GM19438 (cell line): ENCODE measurements around the gene ARHGAP30.
"Not testable (repeated sequence)": the region's sequence is repeated elsewhere in the genome, so short reads cannot be mapped to it uniquely, and the experiment has no call there.

Source experiments
- ATAC-seq: cut with Tn5 transposase; IDR thresholded peaks from one replicate; pipeline ENCODE4 v1.9.1; 2021; ENCODE audit warnings: low read depth; ENCODE audit not compliant: unreplicated experiment

ARHGAP30 gene

DNA sequence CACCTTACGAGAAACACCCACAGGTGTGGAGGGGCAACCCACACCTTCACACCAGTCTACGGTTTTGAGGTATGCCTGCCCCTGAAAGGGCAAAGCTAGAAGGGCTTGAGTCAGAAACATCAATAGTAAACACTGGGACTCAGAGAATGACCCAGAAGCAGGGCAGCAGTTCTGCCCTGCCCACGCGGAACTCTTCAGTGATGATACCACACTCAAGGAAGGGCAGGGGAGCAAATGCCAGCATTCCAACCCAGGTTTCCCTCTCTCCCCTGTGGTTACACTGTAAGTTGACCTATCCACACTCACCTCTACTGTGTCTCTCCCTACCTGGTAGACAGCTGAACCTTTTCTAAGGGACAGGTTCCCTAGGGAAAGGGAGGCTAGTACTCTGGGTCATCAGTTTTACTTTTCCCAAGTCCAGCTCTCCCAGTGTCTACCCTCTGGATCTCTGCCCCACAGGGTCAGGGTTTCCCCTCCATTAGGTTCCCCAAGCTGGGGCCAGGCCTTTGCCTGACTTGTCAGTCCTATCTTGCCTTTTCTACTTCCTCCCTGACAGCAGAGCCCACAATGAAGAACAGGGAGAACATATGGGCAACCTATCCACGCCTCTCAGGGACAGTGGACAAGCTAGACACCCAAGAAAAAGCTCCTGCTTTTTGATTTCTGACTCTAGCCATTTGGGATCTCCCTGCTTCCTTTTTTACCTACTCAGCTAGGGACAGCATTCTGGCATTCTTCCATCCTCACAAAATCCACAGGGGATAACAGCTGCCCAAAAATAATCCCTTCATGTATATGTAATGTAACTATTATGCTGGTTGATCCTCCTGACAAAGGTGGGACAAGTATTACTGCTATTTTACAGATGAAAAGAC lies 51.7 kb downstream of the ARHGAP30 start:
- no peak for ATAC-seq

DNA sequence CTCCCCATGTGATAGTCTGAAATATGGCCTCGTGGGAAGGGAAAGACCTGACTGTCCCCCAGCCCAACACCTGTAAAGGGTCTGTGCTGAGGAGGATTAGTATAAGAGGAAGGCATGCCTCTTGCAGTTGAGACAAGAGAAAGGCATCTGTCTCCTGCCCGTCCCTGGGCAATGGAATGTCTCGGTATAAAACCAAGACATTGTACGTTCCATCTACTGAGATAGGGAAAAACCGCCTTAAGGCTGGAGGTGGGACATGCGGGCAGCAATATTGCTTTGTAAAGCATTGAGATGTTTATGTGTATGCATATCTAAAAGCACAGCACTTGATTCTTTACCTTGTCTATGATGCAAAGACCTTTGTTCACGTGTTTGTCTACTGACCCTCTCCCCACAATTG lies 52.5 kb downstream of the ARHGAP30 start:
- ATAC-seq = not testable (repeated sequence)

DNA sequence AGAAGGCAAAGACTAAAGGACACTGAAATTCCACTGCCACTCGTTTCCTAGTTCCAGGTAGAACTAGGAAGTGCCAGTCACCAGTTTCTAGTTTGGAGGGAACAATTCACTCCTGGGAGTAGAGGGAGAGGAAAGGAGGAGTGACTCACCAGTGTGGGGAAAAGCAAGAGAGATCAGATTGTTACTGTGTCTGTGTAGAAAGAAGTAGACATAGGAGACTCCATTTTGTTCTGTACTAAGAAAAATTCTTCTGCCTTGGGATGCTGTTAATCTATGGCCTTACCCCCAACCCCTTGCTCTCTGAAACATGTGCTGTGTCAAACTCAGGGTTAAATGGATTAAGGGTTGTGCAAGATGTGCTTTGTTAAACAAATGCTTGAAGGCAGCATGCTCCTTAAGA lies 53.0 kb downstream of the ARHGAP30 start:
- ATAC-seq = not testable (repeated sequence)

DNA sequence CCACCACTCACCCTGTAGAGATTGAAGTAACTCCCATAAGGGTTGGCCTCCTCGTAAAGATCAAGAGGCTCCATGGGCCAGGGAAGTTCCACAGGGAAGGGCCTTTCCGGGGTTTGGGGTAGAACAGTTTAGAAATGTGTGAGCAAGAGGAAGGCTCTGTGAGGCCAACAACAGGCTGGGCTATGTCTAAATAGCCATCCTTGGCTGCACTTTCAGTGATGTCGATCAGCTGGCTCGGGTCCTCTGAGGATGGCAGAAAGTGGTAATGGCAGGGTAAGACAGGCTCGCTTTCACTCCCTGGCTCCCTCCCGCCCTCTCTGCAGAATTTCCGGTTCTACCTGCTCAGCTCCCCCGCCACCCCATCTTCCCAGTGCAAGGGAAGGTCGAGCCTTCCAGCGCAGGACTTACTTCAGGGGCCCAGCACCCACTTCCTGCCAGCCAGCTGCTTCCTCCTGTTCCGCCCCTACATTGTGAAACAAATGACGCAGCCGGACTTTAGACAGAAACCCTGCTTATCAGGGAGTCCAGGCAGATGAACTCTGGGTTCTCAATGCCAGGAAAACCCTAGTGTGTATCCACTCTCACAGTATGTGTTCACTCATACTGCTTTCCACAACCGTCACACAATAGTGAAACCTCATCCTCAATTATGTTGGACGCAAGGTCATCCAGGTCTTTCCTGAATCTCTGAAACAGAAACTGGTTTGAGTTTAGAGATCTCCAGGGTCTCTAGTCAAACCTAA lies 56.0 kb downstream of the ARHGAP30 start:
- ATAC-seq = peak; percentile 97

DNA sequence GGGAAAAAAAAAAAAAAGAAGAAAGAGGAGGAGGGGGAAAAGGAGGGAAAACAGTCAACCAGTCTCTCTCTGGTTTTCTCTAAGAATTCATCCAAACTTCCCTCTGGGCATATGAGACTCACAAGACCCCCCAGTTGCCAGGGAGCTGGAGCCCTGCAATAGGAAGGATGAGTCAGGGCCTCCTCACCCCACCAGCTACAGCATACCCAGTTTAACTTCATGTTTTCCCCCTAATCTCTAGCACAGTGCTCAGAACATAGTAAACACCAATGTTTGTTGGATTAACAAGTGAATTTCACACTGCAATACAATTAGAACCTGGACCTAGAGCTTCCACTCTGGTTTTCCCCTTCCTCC lies 56.6 kb downstream of the ARHGAP30 start:
- no peak for ATAC-seq

DNA sequence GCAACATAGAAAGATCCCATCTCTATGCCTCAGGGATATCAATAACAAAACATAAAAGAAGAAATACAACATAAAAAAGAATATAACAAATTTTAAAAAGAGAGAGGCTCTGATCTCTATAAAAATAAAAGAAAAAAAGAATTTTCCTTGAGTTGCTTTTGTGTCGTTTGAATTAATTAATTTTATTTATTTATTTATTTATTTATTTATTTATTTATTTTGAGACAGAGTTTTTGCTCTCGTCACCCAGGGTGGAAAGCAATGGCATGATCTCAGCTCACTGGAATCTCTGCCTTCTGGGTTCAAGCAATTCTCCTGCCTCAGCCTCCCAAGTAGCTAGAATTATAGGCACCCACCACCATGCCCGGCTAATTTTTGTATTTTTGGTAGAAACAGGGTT lies 57.3 kb downstream of the ARHGAP30 start:
- ATAC-seq = no peak

DNA sequence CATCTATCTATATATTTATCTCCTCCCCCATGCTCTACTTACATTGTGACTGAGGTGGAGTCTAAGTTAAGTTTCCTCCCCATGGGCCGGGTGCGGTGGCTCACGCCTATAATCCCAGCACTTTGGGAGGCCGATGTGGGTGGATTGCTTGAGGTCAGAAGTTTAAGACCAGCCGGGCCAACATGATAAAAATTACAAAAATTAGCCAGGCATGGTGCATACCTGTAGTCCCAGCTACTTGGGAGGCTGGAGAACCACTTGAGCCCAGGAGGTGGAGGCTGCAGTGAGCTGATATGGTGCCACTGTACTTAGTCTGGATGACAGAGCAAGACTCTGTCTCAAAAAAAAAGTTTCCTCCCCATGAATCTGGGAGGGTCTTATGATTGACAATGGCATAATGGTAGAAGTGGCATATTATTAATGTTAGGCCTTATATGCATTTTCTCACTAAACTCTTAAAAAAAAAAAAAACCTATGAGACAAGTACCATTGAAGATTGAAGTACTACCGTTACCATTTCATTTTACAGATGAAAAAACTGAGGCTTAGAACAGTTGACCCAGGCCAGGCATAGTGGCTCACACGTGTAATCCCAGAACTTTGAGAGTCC lies 60.0 kb downstream of the ARHGAP30 start:
- no peak for ATAC-seq

DNA sequence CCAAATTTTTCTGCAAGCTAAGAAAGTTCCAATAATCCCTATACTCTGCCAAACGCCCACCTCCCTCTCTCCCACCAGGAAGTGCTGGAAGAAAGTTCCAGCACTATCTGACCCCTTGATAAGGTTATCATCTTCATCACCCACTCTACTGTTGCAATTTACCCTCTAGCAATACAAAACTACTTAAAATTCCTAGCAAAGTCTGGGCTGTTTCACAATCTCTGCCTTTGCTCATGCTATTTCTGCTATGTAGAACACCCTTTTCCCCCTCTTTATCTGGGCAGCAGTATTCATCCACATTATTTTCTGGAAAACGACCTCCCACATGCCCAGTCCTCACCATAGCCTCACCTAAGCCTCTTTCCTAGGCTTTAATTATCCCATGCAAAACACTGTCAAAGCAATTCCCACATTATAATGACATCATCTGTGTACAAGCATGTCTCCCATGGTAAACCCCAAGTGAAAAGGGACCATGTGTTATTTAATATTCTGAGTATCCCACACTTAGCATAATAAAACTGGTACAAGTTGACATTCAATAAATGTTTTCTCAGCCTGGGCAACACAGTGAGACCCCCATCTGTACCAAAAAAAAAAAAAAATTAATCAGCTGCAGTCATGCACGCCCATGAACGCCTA lies 60.7 kb downstream of the ARHGAP30 start:
- ATAC-seq = no peak

DNA sequence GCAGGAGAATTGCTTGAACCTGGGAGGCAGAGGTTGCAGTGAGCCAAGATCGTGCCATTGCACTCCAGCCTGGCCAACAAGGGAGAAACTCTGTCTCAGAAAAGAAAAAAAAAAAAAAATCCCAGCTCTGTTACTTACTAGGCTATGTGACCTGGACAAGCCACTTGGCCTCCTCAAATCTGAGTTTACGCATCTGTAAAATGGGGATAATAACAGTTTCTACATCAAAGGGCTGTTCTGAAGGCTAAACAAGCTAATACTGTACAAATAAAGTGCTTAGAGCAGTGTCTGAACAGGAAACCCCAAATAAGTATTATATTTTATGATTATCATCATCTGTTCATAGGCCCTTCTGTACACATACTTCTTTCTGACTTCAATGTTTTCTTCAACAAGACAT lies 62.3 kb downstream of the ARHGAP30 start:
- ATAC-seq = no peak

DNA sequence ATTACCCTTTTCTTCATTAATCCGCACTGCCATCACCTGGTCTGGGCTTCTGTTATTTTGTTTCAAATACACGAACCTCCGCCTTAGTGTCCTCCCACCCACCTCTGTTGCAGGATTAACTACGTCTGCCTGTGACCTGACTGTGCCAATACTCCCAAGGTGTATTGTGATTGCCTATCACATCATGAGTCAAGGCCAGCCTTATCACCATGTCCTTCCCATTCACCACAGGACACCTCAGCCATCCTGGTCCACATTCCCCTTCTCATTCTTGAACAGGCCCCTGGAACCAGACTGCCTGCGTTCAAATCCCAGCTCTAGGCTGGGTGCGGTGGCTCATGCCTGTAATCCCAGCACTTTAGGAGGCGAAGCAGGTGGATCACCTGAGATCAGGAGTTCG lies 63.1 kb downstream of the ARHGAP30 start:
- ATAC-seq = no peak

DNA sequence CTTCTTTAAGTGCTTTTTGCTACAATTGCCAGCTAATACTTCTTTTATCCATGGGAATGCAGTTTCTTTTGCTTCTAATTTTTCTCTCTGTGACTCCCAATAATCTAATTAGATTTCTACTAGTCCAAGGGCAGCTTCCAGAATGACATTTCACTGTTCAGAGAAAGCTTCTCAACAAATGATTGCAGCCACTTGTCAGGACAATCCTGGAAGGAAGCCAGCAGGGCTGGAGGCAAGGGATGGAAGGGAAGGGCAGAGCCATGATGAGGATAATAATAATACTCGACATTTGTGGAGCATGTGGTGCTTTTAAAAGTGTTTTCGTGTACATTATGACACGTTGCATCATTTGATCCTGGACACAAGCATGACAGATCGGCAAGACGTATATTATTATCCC lies 68.2 kb downstream of the ARHGAP30 start:
- no peak for ATAC-seq

DNA sequence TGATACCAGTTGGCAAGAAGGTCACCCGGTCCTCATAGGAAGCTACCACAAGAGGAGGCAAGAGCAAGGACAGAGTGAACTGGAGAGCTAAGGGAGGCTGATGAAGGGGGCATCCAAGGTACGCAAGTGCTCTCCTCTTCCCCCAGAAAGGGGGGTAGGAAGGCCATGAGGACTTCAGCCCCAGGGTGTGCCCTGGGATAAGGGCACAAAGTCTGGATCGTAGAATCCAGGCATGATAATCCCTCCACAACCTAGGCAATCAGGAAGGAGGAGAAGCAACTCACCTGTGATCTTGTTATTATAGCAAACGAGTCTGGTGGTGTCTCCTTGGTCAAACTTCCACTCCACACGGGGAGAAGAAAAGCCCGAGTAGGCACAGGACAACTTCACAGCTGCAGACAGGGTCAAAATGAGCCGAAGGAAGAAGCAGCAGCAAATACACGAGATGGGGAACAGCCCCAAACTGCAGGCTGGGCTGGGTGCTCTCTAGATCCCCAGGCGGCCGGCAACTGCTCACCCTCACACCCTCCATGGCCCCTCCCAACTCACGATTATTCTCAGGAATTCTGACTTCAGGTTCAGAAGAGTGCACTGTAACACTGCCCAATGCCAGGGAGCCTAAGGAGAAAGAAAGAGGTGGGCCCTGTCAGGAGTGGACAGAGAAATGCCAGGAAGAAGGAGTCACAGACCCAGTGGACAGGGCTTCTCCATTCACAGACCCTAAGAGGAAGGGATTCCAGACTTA lies 68.8 kb downstream of the ARHGAP30 start:
- ATAC-seq = no peak

DNA sequence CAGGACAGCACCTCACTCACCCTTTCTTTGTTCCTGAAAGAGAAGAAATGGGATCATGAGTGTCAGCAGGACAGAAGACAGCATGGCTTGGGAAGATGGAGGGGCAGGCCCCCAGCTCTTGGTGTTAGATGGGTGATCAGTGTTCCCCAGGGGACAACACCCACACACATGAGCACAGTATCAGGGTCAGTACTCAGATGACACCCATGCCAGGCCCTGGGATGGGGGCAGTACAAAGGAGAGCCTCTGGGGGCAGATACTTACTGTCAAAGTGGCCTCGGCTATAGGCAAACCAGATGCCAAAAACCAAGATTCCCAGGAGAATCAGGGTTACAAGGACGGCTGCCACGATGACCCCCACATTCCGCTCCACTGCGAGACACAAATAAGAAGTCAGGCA lies 70.3 kb downstream of the ARHGAP30 start:
- ATAC-seq = no peak

DNA sequence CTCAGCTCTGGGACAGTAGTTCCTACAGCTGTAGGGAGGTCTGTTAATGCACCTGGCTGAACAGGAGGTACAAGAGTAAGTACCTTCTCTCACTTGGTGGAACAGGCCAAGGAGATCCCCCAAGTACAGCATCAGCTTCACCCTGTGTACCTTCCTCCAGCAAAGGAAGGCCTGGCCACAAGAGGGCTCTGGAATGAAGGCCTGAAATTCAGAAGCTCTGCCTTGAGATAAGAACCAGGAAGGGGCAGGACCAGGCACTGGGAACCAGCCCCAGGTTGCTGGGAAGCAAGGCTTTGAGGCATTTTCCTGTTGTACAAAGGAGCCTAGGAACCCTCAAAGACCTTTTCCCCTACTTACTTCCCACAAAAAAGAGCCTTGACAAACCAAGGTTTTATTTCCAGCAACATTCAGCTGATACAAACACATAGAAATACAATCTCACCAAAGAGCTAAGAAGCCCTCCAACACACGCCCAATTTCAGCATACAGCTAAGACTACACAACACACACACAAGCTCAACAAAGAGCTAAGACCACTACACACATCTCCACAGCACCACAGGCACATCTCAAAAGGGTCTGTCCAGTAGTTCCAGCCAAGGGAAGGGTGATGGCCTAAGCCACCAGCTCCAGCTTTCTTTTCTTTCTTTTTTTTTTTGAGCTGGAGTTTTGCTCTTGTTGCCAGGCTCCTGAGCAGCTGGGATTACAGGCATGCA lies 72.2 kb downstream of the ARHGAP30 start:
- no peak for ATAC-seq
